HG03095 (cell line): Measurements from ENCODE around the gene CDK5.

ENCODE experiments used
- ATAC-seq: cut with Tn5 transposase; IDR thresholded peaks from one replicate; pipeline ENCODE4 v1.9.1; 2021; ENCODE audit warnings: moderate library complexity; ENCODE audit not compliant: unreplicated experiment

CDK5 gene

GRCh38 chr7:151087245-151088018 is 29.7 kb upstream of the CDK5 start:
- ATAC-seq: peak; percentile 24

GRCh38 chr7:151086802-151087244 is 29.1 kb upstream of the CDK5 start:
- ATAC-seq: no peak

DNA sequence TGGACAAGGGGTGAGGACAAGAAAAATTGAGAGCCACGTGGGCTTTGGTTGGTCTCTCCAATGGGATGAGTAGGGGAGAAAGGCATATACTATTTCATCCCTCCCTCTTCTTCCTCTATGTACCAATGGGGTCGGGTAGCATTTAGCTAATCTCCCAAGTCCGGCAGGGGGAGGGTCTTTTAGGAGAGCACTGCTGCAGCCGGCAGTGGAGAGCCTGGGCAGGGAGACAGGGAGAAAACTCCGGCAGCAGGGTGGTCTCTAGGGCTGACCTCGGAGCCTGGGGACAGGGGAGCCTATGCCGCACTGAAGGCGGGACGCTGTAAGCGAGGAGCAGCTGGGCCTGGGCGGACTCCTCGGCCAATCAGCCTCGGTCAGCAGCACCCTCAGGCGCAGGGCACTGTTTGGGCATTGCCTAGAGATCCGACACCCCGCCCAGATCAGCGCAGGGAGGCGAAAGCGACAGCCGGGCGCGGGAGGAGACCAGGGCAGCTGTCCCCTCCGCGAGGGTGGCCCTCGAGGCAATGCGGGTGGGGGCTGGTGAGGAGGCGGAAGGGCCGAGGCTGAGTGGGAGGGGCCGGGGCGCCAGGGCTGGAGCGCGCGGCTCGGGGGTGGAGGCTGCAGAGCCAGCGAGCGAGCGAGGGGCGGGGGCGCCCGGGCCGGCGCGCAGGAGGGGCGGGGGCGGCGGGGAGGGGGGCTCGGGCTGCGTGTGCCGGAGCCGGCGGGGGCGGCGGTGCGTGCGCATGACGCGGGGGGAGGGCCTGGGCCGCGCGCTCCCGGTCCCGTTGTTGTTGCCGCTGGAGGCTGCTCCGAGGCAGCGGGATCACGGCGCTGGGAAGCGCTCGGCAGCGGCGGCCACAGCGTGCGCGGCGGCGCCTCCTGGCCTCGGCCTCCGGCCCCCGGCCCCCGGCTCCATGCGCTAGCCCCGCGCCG is 28.3 kb upstream of the CDK5 start, which contains the start of gene AGAP3:
Gene AGAP3, plus strand, starts transcription at position 785 of the 930 bp plus-strand sequence. CDS start 267 bp downstream, outside the sequence.
- ATAC-seq: peak; percentile 42

DNA sequence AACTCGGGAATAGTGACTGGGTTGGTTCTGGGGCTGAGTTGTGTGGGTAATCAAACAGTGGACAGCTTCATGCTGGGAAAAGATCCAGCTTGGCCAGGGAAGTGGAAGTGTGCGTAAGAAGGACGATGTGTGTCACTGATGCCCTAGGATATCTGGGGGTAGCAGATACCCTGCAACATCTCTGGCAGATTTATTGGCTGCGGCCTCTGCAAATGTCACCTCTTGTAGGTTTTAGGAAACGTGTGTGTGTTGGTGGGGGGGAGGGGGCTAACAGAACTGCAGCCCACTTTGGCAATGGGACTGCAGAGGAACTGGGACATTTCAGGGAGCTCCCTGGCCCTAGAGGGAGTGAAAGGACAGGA is 27.6 kb upstream of the CDK5 start:
- no peak for ATAC-seq

DNA sequence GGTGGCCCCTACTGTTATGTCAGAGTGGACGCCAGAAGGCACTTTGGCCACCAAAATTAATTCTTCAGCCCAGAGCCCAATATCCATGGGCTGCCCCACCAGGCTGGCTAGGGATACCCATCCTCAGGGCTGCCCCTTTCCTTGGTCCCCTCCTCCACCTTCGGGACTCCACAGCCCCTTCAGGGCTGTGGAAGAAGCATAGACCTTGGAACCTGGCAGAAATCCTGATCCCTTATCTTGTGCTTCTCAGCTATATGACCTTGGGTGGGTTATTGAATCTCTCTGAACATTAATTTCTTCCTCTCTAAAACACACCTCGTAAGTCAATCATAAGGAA is 26.1 kb upstream of the CDK5 start:
- no peak for ATAC-seq

DNA sequence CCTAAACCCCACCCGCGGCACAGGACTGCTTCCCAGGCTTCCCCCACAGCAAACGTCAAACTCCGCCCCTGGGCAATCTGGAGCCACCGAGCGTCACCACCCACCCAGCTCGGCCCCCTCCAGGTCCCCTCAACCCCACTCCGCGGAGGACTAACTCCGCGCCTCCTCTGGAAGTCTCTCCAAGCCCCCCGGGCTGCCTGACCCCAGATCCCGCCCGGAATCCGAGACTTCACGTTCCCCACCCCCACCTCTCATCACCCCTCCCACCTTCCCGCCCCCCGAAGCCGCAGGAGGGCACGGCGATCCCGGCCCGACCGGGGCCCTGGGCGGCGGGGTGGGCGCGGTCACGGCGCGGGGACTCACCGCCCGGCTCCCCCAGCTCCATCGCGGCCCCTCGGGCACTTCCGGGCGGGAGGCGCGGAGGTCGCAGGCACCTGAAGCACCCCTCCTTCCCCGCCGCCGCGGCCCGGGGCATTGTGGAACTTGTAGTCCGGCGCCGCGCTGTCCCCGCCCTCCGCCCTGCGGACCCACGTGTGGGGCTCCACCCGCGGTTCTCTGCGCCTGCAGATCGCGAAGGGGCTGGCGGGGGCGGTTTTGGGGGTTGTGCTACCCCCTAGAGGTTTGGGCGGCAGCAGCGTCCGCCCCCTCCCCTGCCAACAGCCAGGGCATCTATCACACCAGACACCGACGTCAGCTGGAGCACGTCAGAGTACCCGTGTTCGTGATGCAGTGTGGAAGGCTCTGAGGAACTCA is 25.6 kb upstream of the CDK5 start, which contains the start of gene TMUB1:
Gene TMUB1, minus strand, starts transcription at position 423 of the 753 bp plus-strand sequence. CDS start 930 bp downstream, outside the sequence.
- peak; percentile 44 for ATAC-seq

GRCh38 chr7:151082141-151083070 is 24.7 kb upstream of the CDK5 start:
- no peak for ATAC-seq

DNA sequence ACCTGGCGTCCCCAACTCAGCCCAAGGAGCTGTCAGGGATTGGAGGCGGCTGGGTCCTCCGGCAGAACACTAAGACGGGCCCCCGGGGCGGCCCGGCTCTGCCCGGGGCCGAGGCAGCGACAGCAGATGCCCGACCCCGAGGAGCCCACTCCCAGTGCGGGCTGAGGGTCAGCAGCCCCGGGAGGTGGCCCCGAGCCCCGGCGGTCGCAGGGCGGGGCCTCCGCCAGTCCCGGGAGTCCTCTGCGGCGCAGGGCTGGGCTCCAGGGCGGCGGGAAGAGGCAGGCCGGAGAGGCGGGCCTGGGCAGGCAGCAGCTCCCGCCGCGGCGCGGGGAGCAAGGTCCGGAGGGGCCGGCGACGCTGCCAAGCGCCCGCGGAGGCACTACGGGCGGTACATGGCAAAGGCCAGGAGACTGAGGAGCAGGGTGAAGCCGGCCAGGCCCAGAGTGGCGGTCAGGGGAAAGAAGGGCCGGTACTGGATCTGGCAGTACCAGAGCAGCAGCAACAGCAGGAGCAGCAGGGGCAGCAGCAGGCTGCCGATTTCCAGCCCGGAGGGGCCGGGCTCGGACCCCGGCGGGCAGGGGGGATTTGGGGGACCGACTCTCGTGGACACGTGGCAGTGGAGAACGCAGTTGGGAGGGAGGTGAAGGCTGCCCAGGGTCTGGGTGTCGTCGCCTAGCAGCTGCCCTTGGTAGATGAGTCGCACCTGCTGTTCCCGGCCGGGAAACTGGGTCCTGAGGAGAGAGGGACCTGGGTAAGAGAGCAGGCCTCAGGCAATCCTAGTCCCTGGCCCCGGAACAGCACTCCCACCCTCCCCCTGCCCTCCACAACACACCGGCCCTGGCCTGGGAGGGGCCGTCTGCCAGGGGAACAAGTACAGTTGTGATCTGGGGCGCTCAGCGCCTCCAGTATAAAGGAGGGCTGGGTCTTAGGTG is 23.7 kb upstream of the CDK5 start:
- no peak for ATAC-seq

DNA sequence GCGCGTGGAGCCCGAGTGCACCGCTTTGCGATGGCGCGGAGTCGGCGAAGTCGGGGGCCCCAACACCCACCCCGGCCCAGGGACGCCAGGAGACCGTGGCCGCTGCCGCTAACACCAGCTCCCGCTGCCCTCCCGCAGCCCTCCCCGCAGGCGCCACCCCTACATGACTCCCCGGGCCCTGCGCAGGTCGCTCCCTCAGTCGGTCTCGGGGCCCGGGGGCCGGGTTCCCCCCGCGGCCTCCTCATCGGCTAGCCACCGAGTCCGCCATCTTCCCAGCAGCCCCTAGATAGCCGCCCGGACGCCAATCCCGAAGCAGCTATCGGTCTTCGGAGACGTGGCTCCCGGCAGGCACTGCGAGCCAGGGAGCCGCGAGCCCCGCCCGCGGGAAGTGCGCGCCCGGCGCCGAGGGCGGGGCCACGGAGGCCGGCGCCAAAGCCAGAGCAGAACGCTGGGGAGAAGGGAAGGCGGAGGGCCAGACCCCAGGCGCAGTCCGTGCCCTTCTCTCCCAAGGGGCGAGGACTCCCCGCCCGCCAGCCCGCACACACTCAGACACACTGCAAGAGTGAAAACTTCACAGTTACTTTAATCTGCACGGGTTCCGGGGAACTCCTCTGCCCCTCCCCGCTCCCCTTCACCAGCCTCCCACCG is 22.9 kb upstream of the CDK5 start, which contains the start of gene FASTK:
Gene FASTK, minus strand, starts transcription at position 288 of the 648 bp plus-strand sequence. Its CDS starts 43 bp downstream, at position 245.
- peak; percentile 73 for ATAC-seq

DNA sequence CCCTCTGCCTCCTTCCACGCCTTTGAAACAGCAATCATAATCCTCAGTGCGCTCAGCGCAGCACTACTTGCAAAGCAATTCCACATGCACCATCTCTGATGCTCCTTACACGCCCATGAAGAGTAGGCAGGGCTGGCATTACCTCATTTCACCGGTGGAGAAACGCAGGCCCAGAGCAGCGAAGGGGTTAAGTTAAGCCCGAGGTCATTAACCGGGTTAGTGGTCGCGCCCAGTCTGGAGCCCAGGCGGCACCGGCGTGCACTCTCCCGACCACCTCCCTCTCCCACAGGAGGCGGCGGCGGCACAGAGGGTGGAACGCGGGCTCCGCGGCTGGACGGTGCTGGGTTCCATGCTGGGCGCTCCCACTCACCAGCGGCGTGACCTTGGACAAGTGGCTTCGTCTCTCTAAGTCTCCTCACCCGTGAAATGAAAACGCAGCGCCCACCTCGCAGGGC is 22.4 kb upstream of the CDK5 start:
- ATAC-seq: no peak

DNA sequence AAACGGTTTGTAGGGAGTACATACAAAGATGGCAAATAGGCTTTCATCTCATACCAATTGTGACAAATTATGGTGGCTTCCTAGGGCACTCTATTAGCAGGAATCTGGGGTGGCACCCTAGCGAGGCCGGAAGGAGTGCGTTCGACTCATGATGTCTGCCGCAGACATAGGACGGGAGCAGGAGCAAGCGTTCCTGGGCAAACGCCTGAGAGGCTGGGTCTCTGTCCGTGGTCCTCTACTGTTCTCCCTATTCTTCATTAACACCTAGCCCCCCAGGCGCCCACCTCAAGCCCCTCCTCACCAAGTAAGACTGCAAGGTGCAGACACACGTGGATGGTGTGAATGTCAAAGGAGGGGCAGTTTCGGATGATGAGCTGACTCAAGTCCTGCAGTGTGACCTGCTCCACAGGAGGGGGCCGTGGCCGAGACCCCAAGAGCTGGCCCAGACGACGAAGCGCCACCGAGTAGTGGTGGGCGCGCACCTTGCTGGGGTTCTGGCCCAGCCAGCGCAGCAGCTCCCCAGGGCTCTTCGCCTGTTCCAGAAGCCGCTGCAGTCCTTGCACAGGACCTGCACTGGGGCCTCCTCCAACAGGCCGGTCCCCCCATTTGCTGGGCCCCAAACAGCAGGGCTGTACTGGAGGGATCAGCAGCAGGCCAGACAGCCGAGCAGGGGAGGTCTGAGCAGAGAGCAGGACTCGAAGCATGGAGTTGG is 21.7 kb upstream of the CDK5 start:
- no peak for ATAC-seq

DNA sequence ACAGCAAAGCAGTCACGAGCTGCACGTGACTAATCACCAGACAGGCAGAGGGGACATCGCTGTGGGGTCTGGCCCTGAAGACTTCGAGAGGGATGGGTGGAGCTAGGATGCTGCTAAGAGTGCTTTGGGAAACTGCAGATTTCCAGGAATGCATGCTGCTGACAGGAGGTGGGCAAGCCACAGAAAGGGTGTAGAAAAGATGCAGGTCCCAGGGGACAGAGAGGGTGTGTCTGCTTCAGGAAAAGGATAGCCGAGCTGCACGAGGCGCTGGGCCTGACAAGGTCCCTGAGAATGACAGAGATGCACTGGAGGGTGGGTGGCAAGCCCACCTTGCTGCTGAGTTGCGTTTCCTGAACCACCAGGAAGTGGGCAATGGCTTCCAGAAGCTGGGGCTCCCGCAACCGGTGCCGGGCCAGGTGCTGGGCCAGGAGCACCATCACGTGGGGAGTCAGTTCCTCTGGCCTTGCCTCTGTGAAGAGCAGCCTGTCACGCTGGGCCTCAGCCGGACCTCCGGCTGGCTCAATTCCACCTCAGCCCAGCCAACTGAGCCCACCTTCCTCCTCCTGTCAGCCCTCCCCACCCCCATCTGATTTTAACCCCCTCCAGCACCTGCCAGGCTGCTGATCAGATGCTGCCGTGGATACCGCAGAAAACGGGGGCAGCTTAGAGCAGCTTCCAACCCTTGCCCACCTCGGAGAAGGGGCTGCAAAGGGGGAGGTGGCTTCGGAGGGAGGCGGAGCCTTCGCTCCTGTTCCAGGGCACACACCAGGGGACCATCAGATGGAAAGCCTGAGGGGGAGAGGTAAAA is 20.7 kb upstream of the CDK5 start:
- no peak for ATAC-seq

DNA sequence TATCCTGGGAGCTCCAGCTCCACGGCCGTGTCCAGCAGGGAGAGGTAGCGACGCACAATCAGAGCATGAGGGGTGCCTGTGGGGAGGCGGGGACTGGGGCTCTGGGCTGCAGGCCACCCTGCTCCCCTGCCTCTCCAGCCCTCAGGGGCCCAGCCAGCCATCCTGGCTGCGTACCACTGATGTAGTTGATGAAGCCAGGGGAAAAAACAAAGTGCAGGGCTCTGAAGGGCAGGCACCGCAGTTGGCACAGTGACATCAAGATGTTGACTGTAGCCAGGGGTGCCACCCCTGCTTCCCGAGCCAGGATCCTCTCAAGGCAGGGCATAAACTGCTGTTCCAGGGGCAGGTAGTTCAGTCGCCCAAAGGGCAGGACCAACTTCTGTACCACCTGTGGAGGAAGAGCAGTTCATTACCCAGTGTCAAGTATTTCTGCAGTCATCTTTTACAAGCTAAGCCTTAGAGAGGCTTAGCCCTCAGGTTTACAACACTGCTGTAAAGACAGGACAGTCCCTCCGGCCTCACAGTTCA is 20.1 kb upstream of the CDK5 start:
- ATAC-seq: no peak

DNA sequence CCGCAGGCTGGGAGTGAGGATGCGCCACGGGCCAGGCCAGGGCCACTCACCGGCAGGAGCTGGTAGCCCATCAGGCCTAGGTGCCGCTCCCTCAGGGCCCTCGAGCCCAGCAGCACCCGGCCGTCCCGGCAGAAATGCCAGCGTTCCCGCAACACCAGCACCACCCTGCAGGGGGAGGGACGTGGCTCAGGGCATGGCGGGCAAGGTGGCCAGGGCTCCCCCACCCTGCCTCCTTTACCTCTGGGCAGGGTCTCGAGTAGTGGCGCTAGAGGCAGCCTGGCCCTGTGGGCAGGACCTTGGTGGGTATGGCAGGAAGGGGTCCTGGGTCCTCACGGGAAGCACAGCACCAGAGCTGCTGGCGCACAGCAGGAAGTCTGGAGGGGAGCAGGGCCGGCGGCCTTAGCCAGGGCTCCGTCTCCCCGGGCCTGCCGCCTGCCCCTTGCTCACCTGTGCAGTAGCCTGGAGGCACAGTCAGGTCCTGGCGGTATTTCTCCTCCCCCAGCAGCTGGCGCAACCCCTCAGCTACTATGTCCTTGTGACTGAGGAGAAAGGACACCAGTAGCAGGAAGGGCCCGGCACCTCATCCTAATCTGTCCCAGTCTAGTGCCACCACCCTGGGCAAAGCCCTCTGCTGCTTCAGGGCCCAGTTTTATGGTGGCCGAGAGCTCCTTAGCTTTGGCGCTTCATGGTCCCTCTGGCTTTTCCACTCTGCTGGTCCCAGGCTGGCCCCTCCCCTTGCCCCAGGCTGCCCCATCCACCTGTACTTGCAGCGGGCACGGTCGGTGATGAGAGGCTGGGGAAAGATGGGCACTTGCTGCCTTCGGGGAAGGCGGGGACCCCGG is 19.4 kb upstream of the CDK5 start:
- no peak for ATAC-seq

- ATAC-seq: no peak
Observed at GRCh38 chr7:151075978-151076426, 18.3 kb upstream of the CDK5 start.

DNA sequence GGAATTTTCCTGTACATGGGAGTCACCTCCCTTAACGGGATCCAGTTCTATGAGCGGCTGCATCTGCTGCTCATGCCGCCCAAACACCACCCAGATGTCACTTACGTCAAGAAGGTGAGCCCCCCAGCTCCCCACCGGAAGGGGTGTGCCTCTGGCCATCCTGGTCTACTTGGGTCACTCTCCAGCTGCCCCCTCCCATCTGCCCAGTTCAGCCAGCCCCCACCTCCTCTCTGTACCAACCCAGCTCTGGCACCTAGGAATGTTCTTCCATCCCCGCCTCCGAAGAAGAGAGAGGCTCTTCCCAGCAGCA is 17.9 kb upstream of the CDK5 start:
- ATAC-seq: no peak
